Measurements from ENCODE around the gene HPGDS.

GRCh38 chr4:94350095-94350494 is 7.5 kb upstream of the HPGDS start:
- TF ChIP-seq CTCF (IDR thresholded peaks at IDR 0.05), result no peak
- TF ChIP-seq POLR2AphosphoS5 (IDR thresholded peaks at IDR 0.05), result no peak
- no peak for TF ChIP-seq POLR2A (IDR thresholded peaks at IDR 0.05)
